Natural killer cell (primary cell): Measurements from ENCODE around the gene TRUB2. TPM values are rescaled to one million over a fixed set of nuclear protein-coding genes. Genes with fewer than 3 reads are reported as not detected.

Experiments
- ATAC-seq, 3 donors: fragments of 150-1000 bp in 2 of 3; fragments of 200-7000 bp in 1 of 3; cut with Tn5 transposase; 1 replicate in 1 of 3; 2 replicates in 2 of 3; pipeline ENCODE4 v1.10.0; 2021; ENCODE audit warnings: mild to moderate bottlenecking in 2 of 3, moderate library complexity in 2 of 3
- DNase-seq, 2 donors: peaks; one replicate each; pipeline versions ENCODE4 v3.0.0 to v3.0.0-alpha.2; 2013 to 2021; ENCODE audit warnings: mixed read lengths in 1 of 2
- H3K27ac ChIP-seq: one replicate; pipeline ENCODE4 v1.5.1; 2013; ENCODE audit warnings: mild to moderate bottlenecking, low read length
- H3K27me3 ChIP-seq: one replicate; pipeline ENCODE4 v1.6.1; 2013; ENCODE audit warnings: low read length; ENCODE audit not compliant: control insufficient read depth, insufficient read depth
- H3K36me3 ChIP-seq: one replicate; pipeline ENCODE4 v1.6.1; 2013; ENCODE audit warnings: low read length; ENCODE audit not compliant: control insufficient read depth, insufficient read depth
- H3K4me1 ChIP-seq: one replicate; pipeline ENCODE4 v1.6.1; 2013; ENCODE audit warnings: low read length; ENCODE audit not compliant: control insufficient read depth, insufficient read depth
- H3K4me3 ChIP-seq: one replicate; pipeline ENCODE4 v1.5.1; 2013; ENCODE audit warnings: low read length
- H3K9me3 ChIP-seq: one replicate; pipeline ENCODE4 v1.6.1; 2013; ENCODE audit warnings: low read length; ENCODE audit not compliant: control insufficient read depth, insufficient read depth
- H3K27ac Mint-ChIP-seq, 2 donors: one replicate each; pipeline ENCODE4 v1.8.0; 2022; ENCODE audit warnings: mild to moderate bottlenecking in 2 of 2, mixed read lengths in 2 of 2, moderate library complexity in 1 of 2
- H3K27me3 Mint-ChIP-seq, 2 donors: one replicate each; pipeline ENCODE4 v1.8.0; 2022; ENCODE audit warnings: low read depth in 2 of 2, mixed read lengths in 2 of 2
- H3K36me3 Mint-ChIP-seq: one replicate; pipeline ENCODE4 v1.8.0; 2022; ENCODE audit warnings: mixed read lengths
- H3K4me1 Mint-ChIP-seq, 2 donors: one replicate each; pipeline ENCODE4 v1.8.0; 2022; ENCODE audit warnings: mixed read lengths in 2 of 2
- H3K4me3 Mint-ChIP-seq: one replicate; pipeline ENCODE4 v1.8.0; 2022; ENCODE audit warnings: mild to moderate bottlenecking, moderate library complexity, mixed read lengths
- H3K9me3 Mint-ChIP-seq, 2 donors: one replicate each; pipeline ENCODE4 v1.8.0; 2022; ENCODE audit warnings: mixed read lengths in 2 of 2
- CTCF ChIP-seq: fragments of 200-600 bp; IDR thresholded peaks from one replicate; pipeline ENCODE4 v1.8.0; 2022; ENCODE audit warnings: antibody characterized with exemption
- WGBS: methylation state at CpG from one replicate; pipeline ENCODE4 v1.1.7; 2013; ENCODE audit warnings: missing lambda C conversion rate; ENCODE audit not compliant: insufficient coverage; 5-methylcytosine and 5-hydroxymethylcytosine counted together
- intact Hi-C: fragments of 100-400 bp; cut with micrococcal nuclease; formaldehyde crosslinking; loops from one replicate; pipeline ENCODE4 v1.14.2; 2022
- total RNA-seq, 4 donors: library from RNA; stranded (reverse); fragments of 120-200 nt in 1 of 4; gene quantifications; one replicate each; pipeline versions ENCODE4 v1.2.3 to v1.2.4, GENCODE V29; 2013 to 2022

The TRUB2 gene
- total RNA-seq, 3 donors from 2014 or later (not counting 1 experiment from before 2014, with no cell fraction given), result 8.8 to 12.0 (median 11.3) TPM

DNA sequence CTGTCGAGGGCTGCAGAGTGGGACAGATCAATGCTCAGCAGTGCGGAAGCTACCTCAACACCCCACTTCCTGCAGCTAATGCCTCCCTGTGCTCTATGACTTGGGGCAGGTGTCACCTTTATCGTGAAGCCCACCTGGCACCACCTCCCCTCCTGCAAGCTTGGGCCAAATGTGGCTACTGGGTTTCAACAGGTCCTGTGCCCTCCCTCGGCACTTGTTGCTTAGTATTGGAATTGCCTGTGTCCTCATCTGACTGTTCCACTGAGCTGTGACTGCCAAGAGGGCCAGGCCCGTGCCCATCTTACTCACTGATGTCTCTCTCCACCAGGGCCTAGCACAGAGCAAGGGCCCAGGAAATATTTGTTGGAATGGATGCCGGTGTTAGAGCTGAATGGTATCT is 27.5 kb upstream of the TRUB2 start:
- Mint-ChIP-seq H3K27me3 (no peaks in the 10 kb centered on the region), H3K27ac (no peak overlapping the region), H3K36me3 (no peaks in the 10 kb centered on the region), H3K4me1 (no peaks in the 10 kb centered on the region), H3K4me3 (no peak overlapping the region), H3K9me3 (no peaks in the 10 kb centered on the region)
- ATAC-seq (no peak), DNase-seq (no peak)
- H3K9me3 ChIP-seq, result no peaks in the 10 kb centered on the region
- H3K4me3 ChIP-seq, result no peak overlapping the region
- WGBS, result 95% methylated on average over 6 of the region's 6 CpGs
- peaks cover 54% of the 10 kb centered on the region for H3K36me3 ChIP-seq
- TF ChIP-seq CTCF, result no peak
- H3K27me3 ChIP-seq, result no peaks in the 10 kb centered on the region
- H3K27ac ChIP-seq, result no peak overlapping the region
- intact Hi-C loops, result no loop called here
- no peaks in the 10 kb centered on the region for H3K4me1 ChIP-seq

DNA sequence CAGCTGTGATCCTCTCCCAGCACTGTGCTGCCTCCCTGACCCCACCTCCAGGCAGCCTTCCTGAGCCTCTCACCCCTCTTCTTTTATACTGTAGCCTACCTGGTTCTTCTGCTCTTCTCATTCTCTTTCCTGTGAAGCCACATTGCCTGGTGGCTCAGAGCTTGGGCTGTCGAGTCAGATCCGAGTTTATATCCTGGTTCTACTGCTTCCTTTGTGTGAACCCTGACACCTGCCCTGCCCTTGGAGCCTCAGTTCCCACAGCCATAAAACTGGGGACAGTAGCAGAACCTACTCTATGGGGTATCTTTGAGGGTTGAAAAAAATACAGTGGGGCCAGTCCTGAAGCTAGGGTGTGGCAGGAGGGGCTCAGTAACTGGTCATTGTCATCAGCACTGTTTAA is 26.9 kb upstream of the TRUB2 start:
- H3K27me3 ChIP-seq, result no peaks in the 10 kb centered on the region
- Mint-ChIP-seq H3K27me3 (no peaks in the 10 kb centered on the region), H3K36me3 (no peaks in the 10 kb centered on the region), H3K9me3 (no peaks in the 10 kb centered on the region), H3K4me3 (no peak overlapping the region), H3K4me1 (no peaks in the 10 kb centered on the region), H3K27ac (no peak overlapping the region)
- no peak for DNase-seq
- TF ChIP-seq CTCF, result no peak
- H3K27ac ChIP-seq, result no peak overlapping the region
- H3K4me1 ChIP-seq, result no peaks in the 10 kb centered on the region
- H3K9me3 ChIP-seq, result no peaks in the 10 kb centered on the region
- H3K4me3 ChIP-seq, result no peak overlapping the region
- 98% methylated on average over 2 of the region's 2 CpGs for WGBS
- no peak for ATAC-seq
- peaks cover 60% of the 10 kb centered on the region for H3K36me3 ChIP-seq
- intact Hi-C loops, result no loop called here

DNA sequence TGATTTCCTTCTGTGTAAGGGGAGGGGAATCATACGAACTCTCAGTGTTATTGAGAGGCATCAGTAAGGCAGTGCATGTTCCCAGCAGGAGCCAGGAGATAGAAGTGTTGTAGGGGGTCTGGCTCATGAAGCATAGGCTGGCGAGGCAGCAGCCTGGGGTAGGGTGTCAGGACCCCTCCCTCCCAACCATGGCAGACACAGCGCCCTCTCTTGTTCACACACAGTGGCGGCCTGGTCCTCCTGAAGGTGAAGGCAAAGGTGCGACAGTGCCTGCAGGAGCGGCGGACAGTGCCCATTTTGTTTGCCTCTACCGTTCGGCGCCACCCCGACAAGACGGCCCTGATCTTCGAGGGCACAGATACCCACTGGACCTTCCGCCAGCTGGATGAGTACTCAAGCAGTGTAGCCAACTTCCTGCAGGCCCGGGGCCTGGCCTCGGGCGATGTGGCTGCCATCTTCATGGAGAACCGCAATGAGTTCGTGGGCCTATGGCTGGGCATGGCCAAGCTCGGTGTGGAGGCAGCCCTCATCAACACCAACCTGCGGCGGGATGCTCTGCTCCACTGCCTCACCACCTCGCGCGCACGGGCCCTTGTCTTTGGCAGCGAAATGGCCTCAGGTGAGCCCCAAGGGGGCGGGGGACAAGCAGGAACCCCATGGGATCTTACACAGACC is 22.8 kb upstream of the TRUB2 start:
- H3K4me1 Mint-ChIP-seq, result peaks cover 7% of the 10 kb centered on the region in 2 donors
- Histone ChIP-seq H3K27ac (no peak overlapping the region), H3K4me3 (no peak overlapping the region), H3K36me3 (peaks cover 53% of the 10 kb centered on the region), H3K27me3 (no peaks in the 10 kb centered on the region), H3K4me1 (peaks cover 11% of the 10 kb centered on the region), H3K9me3 (no peaks in the 10 kb centered on the region)
- TF ChIP-seq CTCF, result no peak
- no peak overlapping the region for H3K27ac Mint-ChIP-seq
- 97% methylated on average over 28 of the region's 28 CpGs for WGBS
- intact Hi-C loops, result no loop called here
- no peaks in the 10 kb centered on the region for H3K9me3 Mint-ChIP-seq
- no peak for DNase-seq
- no peaks in the 10 kb centered on the region for H3K27me3 Mint-ChIP-seq
- no peak for ATAC-seq
- no peak overlapping the region for H3K4me3 Mint-ChIP-seq
- H3K36me3 Mint-ChIP-seq, result no peaks in the 10 kb centered on the region

DNA sequence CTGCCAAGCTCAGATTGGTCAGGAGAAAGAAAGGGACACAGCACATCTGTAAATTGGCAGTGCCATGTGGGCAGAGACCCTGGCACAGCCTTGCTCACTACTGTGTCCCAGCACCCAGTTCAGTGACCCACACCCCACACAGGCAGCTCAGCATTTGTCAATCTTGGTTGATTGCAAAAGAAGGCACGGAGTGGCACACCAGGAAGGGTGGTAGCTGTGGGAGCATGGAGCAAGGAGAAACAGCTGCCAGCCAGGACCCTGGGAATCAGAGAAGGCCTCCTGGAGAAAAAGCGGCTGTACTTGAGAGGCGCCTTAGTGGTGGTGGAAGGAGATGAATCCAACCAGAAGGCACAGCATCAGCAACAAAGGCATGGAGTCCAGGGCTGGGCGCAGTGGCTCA is 21.6 kb upstream of the TRUB2 start:
- Mint-ChIP-seq H3K4me1 (peaks cover 7% of the 10 kb centered on the region in 2 donors), H3K27me3 (no peaks in the 10 kb centered on the region), H3K27ac (no peak overlapping the region), H3K36me3 (no peaks in the 10 kb centered on the region), H3K9me3 (no peaks in the 10 kb centered on the region), H3K4me3 (no peak overlapping the region)
- Histone ChIP-seq H3K27me3 (no peaks in the 10 kb centered on the region), H3K4me1 (peaks cover 15% of the 10 kb centered on the region), H3K4me3 (no peak overlapping the region), H3K9me3 (no peaks in the 10 kb centered on the region), H3K27ac (no peak overlapping the region), H3K36me3 (peaks cover 42% of the 10 kb centered on the region)
- TF ChIP-seq CTCF, result no peak
- ATAC-seq (no peak), DNase-seq (no peak)
- WGBS, result 98% methylated on average over 4 of the region's 4 CpGs
- intact Hi-C loops, result no loop called here
